Cortex of kidney (tissue), 1 donor: ENCODE measurements around the gene RAD51B.

Experiments
- DNase-seq: peaks from one replicate; lab custom pipeline; 2025; lab: John Stamatoyannopoulos, UW

Gene RAD51B

GRCh38 chr14:67835596-67835995, 16.0 kb downstream of the RAD51B start:
- no peak for DNase-seq

GRCh38 chr14:67837011-67837624, 17.5 kb downstream of the RAD51B start:
- no peak for DNase-seq

DNA sequence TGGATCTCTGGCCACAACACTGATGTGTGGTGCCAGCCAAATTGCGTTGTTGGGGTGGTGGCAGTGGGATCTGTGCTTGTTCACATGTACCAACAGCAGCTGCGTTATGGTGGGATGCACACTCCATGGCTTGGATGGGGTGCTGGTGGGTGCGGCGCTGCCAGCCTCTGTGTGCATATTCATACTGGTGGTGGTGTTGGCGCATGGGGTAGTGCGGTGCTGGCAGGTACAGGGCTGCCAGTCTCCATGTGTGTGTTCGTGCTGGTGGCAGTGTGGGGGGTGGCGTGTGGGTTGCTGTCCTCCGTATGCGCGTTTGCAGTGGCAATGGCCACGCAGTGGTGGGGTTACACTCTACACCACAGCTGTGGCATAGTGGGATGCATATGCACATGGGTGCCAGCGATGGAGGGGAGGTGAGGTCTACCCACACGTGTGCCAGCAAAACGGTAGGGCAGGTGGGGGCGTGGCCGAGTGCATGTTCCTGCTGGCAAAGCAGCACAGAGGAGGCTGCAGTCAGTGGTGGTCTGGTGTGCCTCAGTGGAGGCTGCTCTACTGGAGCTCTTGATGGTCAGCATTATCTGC, 26.5 kb downstream of the RAD51B start:
- DNase-seq: no peak

DNA sequence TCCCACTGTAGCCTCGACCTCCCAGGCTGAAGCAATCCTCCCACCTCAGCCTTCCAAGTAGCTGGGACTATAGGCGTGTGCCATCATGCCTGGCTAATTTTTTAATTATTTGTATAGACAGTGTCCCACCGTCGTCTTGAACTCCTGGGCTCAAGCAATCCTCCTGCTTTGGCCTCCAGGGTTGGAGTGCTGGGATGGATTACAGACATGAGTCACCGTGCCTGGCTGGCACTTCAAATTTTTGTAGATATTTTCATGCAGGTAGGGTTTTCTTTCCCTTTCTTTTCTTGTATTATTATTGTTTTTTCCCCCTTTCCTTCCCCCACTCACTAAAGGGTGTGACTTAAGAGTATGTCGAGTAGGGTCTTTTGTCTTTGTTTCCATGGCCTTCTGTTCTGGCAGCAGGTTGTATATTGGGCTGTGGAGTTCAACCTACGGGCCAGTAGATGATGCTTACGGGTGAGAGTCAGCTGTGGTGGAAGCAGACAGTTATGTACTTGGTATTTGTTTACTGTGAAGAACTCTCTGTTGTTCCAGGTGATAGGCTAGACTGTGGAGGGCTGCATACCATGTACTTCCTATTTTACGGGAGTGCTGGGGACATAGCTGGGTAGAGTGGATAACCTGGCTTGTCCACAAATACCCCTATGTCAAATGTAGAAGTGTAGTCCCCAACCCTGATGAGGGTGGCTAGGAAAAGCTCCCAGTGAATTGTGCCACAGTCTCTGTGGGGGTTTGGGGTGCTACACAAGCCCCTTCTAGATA, 30.7 kb downstream of the RAD51B start:
- DNase-seq: no peak

- no peak for DNase-seq
These were observed 32.3 kb downstream of the RAD51B start for GRCh38 chr14:67851785-67852410.

DNA sequence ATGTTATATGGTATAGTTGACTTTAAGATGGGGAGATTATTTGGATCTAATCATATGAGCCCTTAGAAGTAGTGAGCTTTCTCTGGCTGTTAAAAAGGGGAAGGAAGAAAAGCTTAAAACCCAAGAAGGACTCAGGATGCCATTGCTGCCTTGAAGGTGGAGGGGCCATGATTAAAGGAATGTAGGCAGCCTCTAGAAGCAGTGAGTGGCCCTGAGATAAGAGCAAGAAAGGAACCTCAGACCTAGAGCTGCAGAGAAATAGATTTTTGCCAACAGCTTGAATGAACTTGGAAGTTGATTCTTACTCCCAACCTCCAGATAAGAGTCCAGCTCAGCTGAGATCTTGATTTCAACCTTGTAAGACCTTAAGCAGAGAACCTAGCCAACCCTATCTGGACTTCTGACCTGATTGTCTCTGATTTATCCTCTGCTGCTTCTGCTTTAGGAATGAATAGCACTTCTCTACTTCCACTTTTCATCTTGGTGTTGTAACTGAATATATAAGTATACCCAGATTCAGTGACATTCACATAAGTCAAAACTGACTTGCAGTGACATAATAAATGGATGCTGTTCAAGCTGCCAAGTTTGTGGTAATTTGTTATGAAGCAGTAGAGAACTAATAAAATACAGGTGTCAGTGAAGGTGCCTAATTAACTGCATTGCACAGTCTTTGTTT, 33.5 kb downstream of the RAD51B start:
- no peak for DNase-seq

- DNase-seq: no peak
These were observed 34.1 kb downstream of the RAD51B start for GRCh38 chr14:67853715-67854114.

- DNase-seq: no peak
These were observed 37.2 kb downstream of the RAD51B start for GRCh38 chr14:67856827-67857226.

DNA sequence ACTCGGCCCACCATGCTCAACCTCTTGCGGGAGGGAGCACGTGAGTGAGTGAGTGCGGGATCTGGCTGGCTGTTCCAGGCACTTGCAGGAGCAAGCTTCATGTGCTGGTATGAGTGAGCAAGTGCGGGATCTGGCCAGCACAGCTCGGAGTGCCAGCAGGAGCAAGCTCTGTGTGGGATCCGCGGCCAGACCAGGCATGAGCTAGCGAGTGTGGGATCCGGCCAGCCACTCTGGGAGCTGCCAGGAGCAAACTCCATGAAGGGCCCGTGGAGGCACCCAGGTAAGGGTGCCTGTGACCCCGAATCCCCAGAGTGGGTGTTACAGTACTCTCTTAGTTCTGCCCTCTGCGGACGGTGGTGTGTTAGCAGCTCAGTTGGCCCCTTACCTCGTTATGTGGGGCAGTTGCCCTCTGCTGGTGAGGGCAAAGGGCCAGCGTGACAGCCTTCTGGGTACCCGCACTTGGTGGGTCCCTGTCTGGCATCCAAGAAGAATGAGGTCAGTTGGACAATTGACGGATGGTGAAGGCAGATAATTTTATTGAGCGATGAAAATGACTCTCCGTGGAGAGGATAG, 38.3 kb downstream of the RAD51B start:
- no peak for DNase-seq

DNA sequence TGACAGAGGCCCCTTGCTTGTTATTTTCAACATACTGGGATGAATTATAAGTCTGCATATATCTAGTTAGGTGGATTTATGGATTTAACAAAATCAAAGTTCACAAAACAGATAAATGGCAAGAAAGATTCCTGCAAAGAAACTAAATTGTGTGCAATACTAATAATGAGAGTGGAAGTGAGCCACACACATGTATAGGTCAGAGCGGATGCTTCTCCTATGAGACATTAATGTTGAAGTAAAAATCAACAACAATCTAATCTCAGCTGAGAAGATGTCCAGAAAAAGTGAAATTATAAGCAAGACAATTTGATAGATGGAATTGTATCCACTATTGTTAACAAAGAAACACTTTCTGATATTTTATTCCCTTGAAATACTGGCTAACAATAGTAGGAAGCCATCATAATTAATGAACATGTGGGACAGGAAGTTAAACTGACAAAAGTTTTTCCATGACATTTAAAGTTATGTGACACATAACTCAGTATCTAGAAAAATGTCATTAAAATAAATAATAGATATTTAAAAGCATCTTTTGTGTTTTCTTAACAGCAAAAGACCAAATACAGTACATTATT, 39.7 kb downstream of the RAD51B start:
- no peak for DNase-seq

DNA sequence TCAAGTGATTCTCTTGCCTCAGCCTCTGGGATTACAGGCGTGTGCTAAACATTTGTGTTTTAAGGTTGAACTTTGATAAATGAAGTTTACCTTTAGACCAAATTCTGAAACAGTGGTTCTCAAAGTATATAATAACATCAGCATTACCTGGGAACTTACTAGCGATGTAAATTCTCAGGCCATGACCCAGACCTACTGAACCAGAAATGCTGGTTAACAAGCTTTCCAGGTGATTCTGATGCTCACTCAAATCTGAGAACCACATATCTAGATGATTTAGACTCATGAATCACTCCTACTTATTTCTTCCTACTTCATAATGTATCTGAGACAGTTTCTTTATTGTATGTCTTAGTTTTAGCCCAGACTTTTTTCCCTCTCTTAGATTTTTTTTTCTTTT, 43.6 kb downstream of the RAD51B start:
- DNase-seq: no peak

DNA sequence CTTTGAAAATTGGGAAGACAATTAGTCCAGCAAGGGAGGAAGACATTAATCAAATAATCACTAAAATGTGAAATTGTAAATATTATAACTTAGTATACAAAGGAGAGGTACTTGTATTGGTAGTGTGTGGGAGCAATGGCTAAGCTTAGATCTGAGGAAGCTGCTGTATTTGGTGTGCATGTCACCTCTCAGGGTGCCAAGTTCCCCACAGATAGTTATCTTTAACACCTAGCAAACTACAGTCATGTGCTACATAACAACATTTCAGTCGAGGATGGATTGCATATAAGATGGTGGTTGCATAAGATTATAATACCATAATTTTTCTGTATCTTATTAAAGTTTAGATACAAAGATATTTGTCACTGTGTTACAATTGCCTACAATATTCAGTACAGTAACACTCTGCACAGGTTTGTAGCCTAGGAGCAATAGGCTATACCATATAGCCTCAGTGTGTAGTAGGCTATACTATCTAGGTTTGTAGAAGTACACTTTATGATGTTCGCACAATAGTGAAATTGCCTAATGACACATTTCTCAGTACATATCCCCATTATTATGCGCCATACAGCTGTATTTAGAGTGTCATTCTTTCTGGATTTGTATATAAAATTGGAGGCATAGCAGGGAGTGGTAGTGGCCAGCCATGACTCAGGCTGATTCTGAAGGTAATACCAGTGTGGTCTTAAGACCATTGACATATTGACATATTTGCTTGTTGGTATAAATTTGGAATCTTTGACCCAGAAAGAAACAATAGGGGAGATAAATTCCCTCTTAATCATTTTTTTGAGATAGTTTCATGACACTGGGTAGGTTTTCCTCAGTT, 55.8 kb downstream of the RAD51B start:
- no peak for DNase-seq

DNA sequence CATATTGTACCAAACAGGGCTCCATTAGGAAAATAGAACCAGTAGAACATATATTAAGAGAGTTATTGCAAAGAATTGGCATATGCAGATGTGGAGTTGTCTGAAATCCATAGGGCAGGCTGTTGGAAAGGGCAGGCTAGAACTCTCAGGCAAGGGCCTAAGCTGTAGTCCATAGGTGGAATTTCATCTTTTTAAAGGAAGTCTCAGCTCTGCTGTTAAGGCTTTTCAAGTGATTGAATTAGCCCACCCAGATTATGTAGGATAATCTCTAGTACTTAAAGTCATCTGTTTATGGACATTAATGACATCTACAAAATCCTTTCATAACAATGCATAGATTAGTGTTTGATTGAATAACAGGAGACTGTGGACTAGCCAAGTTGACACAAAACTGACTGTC, 59.4 kb downstream of the RAD51B start:
- no peak for DNase-seq

DNA sequence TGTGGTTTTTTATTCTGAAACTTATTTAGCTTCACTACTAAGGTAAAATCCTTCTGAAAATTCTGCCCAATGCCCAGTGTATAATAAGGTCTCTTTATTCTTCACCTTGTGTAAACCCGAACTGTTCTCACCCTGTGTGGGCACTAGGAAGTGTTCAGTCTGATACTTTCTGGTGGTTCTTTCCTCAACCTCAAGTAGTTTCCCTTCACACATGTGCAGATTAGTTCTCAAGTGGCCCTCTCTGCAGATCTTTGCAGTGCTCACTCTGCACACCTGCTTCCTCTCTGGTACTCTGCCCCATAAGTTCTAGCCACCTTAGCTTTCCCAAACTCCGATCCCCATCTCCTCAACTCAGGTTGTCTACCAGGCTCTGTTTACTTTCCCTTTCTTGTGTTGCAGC, 61.6 kb downstream of the RAD51B start:
- DNase-seq: no peak

DNA sequence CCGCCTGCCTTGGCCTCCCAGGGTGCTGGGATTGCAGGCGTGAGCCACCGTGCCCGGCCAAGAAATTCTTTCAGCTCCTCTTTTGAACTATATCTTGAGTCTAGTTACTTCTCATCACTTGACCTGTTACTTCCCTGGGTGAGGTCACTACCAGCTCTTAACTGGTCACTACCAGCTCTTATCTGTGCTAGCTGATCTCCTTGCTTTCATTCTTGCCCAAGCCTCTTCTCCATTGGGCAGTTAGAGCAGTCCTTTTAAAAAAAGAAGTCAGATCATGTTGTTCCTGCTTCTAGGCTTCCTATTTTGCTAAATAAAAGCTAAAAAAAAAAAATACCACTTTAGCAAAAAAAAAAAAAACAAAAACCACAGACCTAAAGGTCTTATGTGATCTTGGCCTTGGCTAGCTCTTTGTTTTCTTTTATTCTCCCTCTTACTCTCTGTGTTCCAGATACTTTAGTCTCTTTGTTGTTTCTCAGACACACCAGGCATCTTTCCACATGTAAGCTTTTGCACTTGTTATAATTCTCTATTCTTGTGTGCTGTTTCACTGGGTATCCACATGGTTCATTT, 63.5 kb downstream of the RAD51B start:
- DNase-seq: no peak

DNA sequence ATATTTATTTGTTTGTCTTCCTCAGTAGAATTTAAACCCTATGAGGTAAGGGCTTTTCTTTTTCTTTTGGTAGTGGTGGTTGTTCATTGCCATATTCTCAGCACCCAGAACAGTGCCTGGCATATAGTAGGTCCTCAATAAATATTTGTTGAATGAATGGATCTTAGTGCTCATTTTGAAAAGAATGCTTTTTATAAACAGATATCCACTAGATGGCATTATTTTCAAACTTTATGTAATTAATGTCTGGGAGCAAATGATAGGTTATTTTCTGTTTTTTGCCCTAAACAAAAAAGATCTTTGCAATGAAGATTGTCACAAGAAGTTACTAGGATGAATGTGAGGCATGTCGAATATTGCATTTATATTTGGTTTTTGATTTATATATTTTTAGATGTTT, 64.1 kb downstream of the RAD51B start:
- no peak for DNase-seq

GRCh38 chr14:67886191-67886590, 66.6 kb downstream of the RAD51B start:
- DNase-seq: no peak

DNA sequence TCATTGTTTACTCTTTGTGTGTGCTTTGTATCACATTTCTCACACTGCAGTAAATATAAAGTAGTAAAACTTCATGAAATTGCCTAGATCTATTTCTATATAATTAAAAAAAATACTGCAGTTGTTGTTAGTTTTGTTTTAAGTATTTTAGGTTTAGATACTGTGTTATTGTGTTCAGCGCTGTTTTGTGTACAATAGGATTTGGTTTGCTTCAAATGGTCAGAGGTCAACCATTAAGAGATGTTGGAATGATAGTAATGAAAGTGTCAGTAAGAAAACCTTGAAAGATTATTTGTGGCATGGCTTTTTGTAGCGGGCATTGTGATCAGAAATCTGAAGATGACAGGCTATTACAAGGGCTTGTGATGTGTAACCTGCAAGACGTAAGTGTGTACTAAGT, 67.9 kb downstream of the RAD51B start:
- DNase-seq: no peak

- no peak for DNase-seq
These were observed 69.9 kb downstream of the RAD51B start for GRCh38 chr14:67889455-67889854.

DNA sequence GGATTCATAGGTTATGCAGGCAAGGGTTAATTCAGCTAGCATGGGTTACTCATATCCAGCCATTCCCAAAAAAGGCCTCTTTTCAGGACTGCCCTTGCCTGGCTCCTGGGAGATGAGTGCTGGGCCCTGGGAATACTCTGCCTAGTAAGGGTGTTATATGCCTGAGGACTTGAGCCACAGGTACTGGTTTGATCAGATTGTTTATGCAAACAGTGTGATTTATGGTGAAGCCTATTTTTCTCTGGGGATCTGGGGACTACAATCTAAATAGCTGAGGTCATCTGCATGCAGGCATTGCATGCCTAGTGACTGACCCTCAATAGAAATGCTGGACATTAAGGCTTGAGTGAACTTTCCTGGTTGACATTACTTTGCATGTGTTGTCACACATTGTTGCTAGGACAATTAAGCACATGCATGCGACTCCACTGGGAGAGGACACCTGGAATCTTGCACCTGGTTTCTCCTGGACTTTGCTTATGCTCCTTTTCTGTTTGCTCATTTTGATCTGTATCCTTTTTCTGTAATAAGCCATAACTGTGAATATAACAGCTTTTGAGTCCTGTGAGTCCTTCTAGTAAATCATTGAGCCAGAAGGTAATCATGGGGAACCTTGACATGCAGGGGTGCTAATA, 73.0 kb downstream of the RAD51B start:
- no peak for DNase-seq
